Hepatocyte (in vitro differentiated cells): Measurements from ENCODE around the gene MFAP1. TPM values are rescaled to one million over a fixed set of nuclear protein-coding genes. Genes with fewer than 3 reads are reported as not detected.
"Not testable (repeated sequence)": the region's sequence is repeated elsewhere in the genome, so short reads cannot be mapped to it uniquely, and the experiment has no call there.

Experiments used
- DNase-seq: peaks from one replicate; pipeline ENCODE4 v3.0.0-alpha.2; 2016; ENCODE audit warnings: low spot score
- H2AFZ ChIP-seq: fragments of 200-600 bp; sonication (generic); 2 replicates; pipeline ENCODE4 v1.6.0; 2016; ENCODE audit warnings: antibody characterized with exemption, mild to moderate bottlenecking
- H3K27ac ChIP-seq: fragments of 200-600 bp; sonication (generic); 2 replicates; pipeline ENCODE4 v1.5.1; 2016; ENCODE audit warnings: mild to moderate bottlenecking
- H3K27me3 ChIP-seq: fragments of 200-600 bp; sonication (generic); 2 replicates; pipeline ENCODE4 v1.6.1; 2016
- H3K36me3 ChIP-seq: fragments of 200-600 bp; sonication (generic); replicated peaks from 2 replicates; pipeline ENCODE4 v1.5.1; 2016; ENCODE audit warnings: low read depth; ENCODE audit not compliant: insufficient read depth
- H3K4me1 ChIP-seq: fragments of 200-600 bp; sonication (generic); 2 replicates; pipeline ENCODE4 v1.5.1; 2016; ENCODE audit warnings: mild to moderate bottlenecking, moderate library complexity; ENCODE audit not compliant: insufficient read depth
- H3K4me2 ChIP-seq: fragments of 200-600 bp; sonication (generic); 2 replicates; pipeline ENCODE4 v1.6.0; 2016
- H3K4me3 ChIP-seq: fragments of 200-600 bp; sonication (generic); 2 replicates; pipeline ENCODE4 v1.5.1; 2016; ENCODE audit warnings: mild to moderate bottlenecking
- H3K79me2 ChIP-seq: fragments of 200-600 bp; sonication (generic); 2 replicates; pipeline ENCODE4 v1.6.0; 2017; ENCODE audit warnings: mild to moderate bottlenecking
- H3K9me2 ChIP-seq: fragments of 200-600 bp; sonication (generic); replicated peaks from 2 replicates; pipeline ENCODE4 v1.6.0; 2017; ENCODE audit warnings: mild to moderate bottlenecking; ENCODE audit not compliant: insufficient read depth
- H3K9me3 ChIP-seq: fragments of 200-600 bp; sonication (generic); 2 replicates; pipeline ENCODE4 v1.5.1; 2016; ENCODE audit warnings: low read depth, mild to moderate bottlenecking
- H4K20me1 ChIP-seq: fragments of 200-600 bp; sonication (generic); 2 replicates; pipeline ENCODE4 v1.6.0; 2016; ENCODE audit warnings: mild to moderate bottlenecking; ENCODE audit not compliant: insufficient read depth, poor library complexity, severe bottlenecking
- EZH2 ChIP-seq: fragments of 200-600 bp; sonication (generic); IDR thresholded peaks from 2 replicates; pipeline ENCODE4 v1.6.1; 2016; ENCODE audit warnings: antibody characterized with exemption, mild to moderate bottlenecking, borderline replicate concordance
- EZH2phosphoT487 ChIP-seq: fragments of 200-600 bp; sonication (generic); IDR thresholded peaks from one replicate; pipeline ENCODE4 v1.6.1; 2018; ENCODE audit warnings: antibody characterized with exemption, mild to moderate bottlenecking, low read depth, moderate library complexity; ENCODE audit not compliant: unreplicated experiment, severe bottlenecking
- WGBS: methylation state at CpG from one replicate; pipeline ENCODE4 v1.1.6; 2016; ENCODE audit warnings: low lambda C conversion rate; ENCODE audit errors: missing lambda C conversion rate; 5-methylcytosine and 5-hydroxymethylcytosine counted together
- polyA plus RNA-seq: library from polyadenylated mRNA; unstranded; fragments of >200 nt; fragmentation: Nextera tagmentation; extraction: Ambion mirVana; gene quantifications from 2 replicates; pipeline ENCODE4 v1.2.1, GENCODE V29; 2016
- total RNA-seq: library from RNA; depleted of rRNA; stranded (reverse); fragments of >200 nt; gene quantifications from 2 replicates; pipeline ENCODE4 v1.2.3, GENCODE V29; 2014
- TF ChIP-seq, protein P1 (sequence below): fragments of 200-600 bp; sonication (generic); IDR thresholded peaks from 2 replicates; pipeline ENCODE4 v1.5.1; 2016; ENCODE audit warnings: antibody characterized with exemption, mild to moderate bottlenecking; ENCODE audit not compliant: poor library complexity

MFAP1 gene
- total and polyA plus RNA-seq, 2 experiments from 2014 or later, result 26.9 to 36.9 TPM

DNA sequence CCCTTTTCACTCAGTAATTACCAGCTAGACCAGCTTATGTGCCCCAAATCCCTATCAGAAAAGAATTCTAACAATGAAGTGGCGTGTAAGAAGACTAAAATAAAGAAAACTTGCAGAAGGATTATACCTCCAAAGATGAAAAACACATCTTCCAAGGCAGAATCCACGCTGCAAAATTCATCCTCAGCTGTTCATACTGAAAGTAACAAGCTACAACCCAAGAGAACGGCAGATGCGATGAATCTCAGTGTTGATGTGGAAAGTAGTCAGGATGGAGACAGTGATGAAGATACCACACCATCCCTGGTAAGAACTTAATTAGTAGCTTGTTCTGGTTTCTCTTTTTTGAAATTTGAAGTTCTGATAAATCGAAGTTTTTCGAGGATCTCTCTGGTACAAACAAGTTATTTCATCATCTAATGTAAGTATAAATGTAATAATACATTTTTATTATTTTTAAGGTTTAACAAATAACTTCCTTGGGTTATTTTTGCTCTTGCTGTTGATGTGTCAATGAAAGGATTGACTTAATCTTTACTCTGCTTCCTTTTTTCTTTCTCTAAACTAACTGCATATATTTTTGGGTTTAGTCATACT lies 3.7 kb upstream of the MFAP1 start:
- peaks cover 20% of the 10 kb centered on the region for H3K4me1 ChIP-seq
- H3K36me3 ChIP-seq, result no peaks in the 10 kb centered on the region
- H3K27me3 ChIP-seq, result no peaks in the 10 kb centered on the region
- H3K27ac ChIP-seq, result no peak overlapping the region
- no peaks in the 10 kb centered on the region for H3K9me3 ChIP-seq
- peak overlapping the region; percentile 92 for H3K4me2 ChIP-seq
- TF ChIP-seq EZH2phosphoT487 (no peak), EZH2 (no peak)
- TF ChIP-seq, protein P1, sequence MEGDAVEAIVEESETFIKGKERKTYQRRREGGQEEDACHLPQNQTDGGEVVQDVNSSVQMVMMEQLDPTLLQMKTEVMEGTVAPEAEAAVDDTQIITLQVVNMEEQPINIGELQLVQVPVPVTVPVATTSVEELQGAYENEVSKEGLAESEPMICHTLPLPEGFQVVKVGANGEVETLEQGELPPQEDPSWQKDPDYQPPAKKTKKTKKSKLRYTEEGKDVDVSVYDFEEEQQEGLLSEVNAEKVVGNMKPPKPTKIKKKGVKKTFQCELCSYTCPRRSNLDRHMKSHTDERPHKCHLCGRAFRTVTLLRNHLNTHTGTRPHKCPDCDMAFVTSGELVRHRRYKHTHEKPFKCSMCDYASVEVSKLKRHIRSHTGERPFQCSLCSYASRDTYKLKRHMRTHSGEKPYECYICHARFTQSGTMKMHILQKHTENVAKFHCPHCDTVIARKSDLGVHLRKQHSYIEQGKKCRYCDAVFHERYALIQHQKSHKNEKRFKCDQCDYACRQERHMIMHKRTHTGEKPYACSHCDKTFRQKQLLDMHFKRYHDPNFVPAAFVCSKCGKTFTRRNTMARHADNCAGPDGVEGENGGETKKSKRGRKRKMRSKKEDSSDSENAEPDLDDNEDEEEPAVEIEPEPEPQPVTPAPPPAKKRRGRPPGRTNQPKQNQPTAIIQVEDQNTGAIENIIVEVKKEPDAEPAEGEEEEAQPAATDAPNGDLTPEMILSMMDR, result no peak
- DNase-seq, result no peak
- peaks cover 21% of the 10 kb centered on the region for H3K79me2 ChIP-seq
- H3K9me2 ChIP-seq, result no peaks in the 10 kb centered on the region
- WGBS, result 76% methylated on average over 6 of the region's 6 CpGs
- H3K4me3 ChIP-seq, result no peak overlapping the region
- H4K20me1 ChIP-seq, result no peaks in the 10 kb centered on the region
- H2AFZ ChIP-seq, result no peak overlapping the region

DNA sequence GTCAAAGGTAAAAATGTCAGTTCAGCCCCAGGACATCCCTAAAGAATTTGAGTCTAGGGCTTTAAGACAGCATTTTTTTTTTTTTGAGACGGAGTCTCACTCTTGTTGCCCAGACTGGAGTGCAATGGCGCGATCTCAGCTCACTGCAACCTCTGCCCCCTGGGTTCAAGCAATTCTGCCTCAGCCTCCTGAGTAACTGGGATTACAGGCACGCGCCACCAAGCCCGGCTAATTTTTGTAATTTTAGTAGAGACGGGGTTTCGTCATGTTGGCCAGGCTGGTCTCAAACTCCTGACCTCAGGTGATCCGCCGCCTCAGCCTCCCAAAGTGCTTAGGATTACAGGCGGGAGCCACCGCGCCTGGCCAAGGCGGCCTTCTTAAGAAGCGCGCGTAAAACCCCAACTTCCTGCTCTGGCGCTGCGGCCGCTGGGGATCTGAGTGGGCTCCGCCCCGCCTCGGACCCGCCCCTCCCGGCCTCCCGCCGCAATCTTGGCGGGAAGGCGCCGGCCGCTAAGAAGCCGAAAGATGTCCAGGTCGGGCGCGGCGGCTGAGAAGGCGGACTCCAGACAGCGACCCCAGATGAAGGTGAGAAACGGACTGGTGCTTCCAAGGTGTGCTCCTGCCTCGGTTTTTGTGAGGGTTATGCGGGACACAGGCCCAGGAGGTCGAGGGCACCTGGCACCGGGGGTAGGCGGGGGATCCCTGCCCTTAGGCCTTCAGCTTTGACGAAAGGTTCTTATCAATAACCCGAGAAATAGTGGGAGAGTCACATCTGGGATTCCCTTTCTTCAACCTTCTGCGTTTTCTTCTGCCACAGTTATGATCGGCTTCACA lies 2.2 kb upstream of the MFAP1 start, which contains the start of gene WDR76:
Gene WDR76 (plus strand): TSS at position 495 of the 834 bp plus-strand sequence. CDS start 31 bp downstream, at position 526.
- Histone ChIP-seq H3K9me3 (no peaks in the 10 kb centered on the region), H2AFZ (peak within 1 kb of the TSS; percentile 99), H3K9me2 (no peaks in the 10 kb centered on the region), H3K36me3 (no peaks in the 10 kb centered on the region), H3K4me2 (peak within 1 kb of the TSS; percentile 92), H3K27ac (peak within 1 kb of the TSS; percentile 67), H3K4me3 (peak within 1 kb of the TSS; percentile 44), H3K79me2 (peaks cover 35% of the 10 kb centered on the region), H3K27me3 (no peaks in the 10 kb centered on the region), H3K4me1 (peaks cover 26% of the 10 kb centered on the region), H4K20me1 (no peaks in the 10 kb centered on the region)
- 12% methylated on average over 47 of the region's 48 CpGs for WGBS
- TF ChIP-seq, protein P1, result no peak
- TF ChIP-seq EZH2phosphoT487 (no peak), EZH2 (no peak)
- DNase-seq, result peak; percentile 92

DNA sequence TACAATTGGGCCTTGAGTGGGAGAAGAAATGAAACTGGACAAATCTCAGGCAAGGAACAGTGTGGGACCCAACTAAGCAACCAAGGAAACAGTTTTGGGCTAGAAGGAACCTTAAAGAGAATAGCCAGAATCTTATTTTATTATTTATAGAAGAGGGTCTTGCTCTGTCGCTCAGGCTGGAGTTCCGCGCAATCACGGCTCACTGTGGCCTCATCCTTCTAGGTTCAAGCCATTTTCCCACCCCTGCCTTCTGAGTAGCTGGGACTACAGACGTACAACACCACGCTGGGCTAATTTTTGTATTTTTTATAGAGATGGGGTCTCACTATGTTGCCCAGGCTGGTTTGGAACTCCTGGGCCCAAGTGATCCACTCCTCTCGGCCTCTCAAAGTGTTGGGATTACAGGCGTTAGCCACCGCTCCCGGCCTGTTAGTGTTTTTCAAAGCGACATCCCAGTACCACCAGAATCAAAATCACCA lies 1.6 kb upstream of the MFAP1 start:
- H4K20me1 ChIP-seq, result no peaks in the 10 kb centered on the region
- no peak for TF ChIP-seq EZH2
- TF ChIP-seq, protein P1, result no peak
- TF ChIP-seq EZH2phosphoT487, result no peak
- H2AFZ ChIP-seq, result peak overlapping the region; percentile 99
- H3K9me3 ChIP-seq, result no peaks in the 10 kb centered on the region
- 96% methylated on average over 11 of the region's 11 CpGs for WGBS
- peak overlapping the region; percentile 92 for H3K4me2 ChIP-seq
- no peak for DNase-seq
- H3K4me1 ChIP-seq, result peaks cover 27% of the 10 kb centered on the region
- H3K27ac ChIP-seq, result peak overlapping the region; percentile 67
- peaks cover 42% of the 10 kb centered on the region for H3K79me2 ChIP-seq
- H3K27me3 ChIP-seq, result no peaks in the 10 kb centered on the region
- no peaks in the 10 kb centered on the region for H3K36me3 ChIP-seq
- no peaks in the 10 kb centered on the region for H3K9me2 ChIP-seq
- peak overlapping the region; percentile 44 for H3K4me3 ChIP-seq

DNA sequence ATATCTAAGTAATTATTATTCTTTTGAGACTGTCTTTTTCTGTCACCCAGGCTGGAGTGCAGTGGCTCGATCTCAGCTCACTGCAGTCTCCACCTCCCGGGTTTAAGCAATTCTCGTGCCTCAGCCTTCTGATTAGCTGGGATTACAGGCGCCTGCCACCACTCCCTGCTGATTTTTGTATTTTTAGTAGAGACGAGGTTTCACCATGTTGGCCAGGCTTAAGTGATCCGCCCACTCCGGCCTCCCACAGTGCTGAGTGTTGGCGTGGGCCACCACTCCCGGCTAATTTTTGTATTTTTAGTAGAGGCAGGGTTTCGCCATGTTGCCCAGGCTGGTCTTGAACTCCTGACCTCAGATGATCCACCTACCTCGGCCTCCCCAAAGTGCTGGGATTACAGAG lies 815 bp upstream of the MFAP1 start:
- not testable (repeated sequence) for H3K27ac ChIP-seq, H3K36me3 ChIP-seq, H3K4me3 ChIP-seq, DNase-seq, H2AFZ ChIP-seq, H3K4me2 ChIP-seq, H4K20me1 ChIP-seq, H3K27me3 ChIP-seq, H3K9me2 ChIP-seq, H3K9me3 ChIP-seq
- H3K79me2 ChIP-seq, result peaks cover 50% of the 10 kb centered on the region
- 95% methylated on average over 11 of the region's 11 CpGs for WGBS
- peaks cover 27% of the 10 kb centered on the region for H3K4me1 ChIP-seq
